ENCODE data around the gene ARHGEF35. TPM values are rescaled to one million over a fixed set of nuclear protein-coding genes. Genes with fewer than 3 reads are reported as not detected.
"Not testable (repeated sequence)": the region's sequence is repeated elsewhere in the genome, so short reads cannot be mapped to it uniquely, and the experiment has no call there.

The ARHGEF35 gene
- total RNA-seq, 2 donors from 2014 or later: 5.4 to 7.7 TPM

DNA sequence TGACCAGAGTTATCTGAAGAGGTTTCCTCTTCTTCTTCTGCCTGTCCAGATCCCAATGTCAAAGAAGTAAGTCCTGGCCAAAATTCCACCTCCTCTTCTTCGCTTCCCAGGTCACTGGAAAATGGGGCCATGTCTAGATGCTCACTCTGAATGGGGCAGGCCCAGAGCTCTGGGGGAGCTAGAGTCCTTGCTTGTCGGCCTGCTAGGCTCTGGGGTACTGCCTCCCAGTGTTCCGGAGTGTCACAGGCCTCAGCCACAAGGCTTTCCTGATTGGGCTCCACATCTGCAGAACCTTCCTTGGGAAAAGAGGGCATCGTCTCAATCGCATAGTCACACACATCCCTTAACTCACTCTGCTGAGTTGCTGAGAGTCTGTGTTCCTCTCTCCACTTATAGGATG is 7.8 kb downstream of the ARHGEF35 start:
- intact Hi-C loops (cut with DNase I); DNase-seq (ENCODE audit: low spot score): not testable (repeated sequence)

DNA sequence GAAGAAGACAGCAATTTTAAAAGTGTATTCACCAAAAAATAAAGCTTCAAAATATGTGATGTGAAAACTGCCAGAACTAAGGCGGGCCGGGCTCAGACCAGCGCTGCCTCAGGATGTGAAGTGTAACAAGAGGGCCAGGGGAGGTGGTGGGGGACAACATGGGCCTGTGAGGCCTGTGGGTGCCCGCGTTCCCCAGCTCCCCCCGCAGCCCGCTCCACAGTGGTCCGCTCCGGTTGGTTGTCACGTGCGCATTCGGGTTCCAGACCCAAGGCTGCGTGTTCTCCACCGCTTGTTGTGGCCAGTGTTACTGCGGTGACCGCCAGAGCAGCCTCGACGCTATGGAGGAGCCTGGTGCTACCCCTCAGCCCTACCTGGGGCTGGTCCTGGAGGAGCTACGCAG is 12.5 kb downstream of the ARHGEF35 start, which contains the start of gene CTAGE4:
TSS of gene CTAGE4 (plus strand) at position 301 of the 400 bp plus-strand sequence. CDS start at position 339, 38 bp downstream.
- intact Hi-C loops (cut with DNase I): not testable (repeated sequence)

DNA sequence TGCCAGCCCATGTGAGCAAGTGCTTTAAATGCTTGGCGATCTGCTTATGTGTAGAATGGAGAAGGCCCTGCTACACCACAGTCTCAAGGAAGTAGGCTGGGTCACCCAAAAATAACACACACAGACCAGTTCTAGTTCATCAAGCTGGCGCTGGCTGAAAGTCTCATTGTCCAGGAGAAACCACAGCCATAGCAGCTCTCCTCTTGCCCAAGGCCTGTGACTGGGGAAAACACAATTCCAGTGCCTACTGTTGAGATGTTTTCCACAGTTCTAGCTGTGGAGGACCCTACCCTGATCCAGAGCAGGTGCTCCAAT is 16.5 kb downstream of the ARHGEF35 start:
- intact Hi-C loops (cut with DNase I): not testable (repeated sequence)

More for the DNA sequence above, 12.5 kb downstream of the ARHGEF35 start, which contains the start of gene CTAGE4:
- not testable (repeated sequence) for DNase-seq (ENCODE audit: low spot score)

DNA sequence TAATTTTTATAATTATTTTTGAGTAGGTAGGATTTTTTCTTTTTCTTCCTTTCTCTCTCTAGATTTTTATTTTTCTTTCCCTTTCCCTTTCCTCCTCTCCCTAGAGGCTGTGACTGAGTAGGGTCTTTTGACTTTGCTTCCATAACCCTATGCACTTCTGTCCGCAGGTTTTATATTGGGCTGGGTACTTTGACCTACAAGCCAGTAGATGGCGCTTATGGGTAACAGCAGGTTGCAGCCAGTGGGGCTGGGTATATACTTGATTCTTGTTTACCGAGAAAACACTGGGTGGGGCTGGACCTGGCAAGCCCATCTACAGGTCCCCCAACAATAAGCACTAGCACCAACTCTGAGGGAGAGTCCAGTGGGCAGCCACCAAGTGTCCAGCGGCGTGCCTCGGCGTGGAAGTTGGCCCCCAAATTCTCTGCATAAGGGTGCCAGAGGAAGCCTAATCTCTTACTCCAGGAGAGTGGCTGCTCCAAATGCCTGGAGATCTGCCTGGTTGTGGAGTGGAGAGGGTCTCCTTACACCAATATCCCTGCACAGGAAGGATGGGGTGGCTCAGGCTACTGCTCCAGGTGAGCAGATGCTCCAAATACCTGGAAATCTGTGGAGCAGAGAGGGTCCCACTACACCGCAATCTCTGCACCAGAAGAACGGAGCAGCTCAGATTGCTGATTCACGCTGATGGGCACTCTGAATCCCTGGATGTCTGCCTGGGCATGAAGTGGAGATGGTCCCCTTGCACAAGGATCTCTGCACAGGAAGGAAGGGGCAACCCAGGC is 17.1 kb downstream of the ARHGEF35 start:
- intact Hi-C loops (cut with DNase I); DNase-seq (ENCODE audit: low spot score): not testable (repeated sequence)

More for the DNA sequence above, 16.5 kb downstream of the ARHGEF35 start:
- not testable (repeated sequence) for DNase-seq (ENCODE audit: low spot score)

DNA sequence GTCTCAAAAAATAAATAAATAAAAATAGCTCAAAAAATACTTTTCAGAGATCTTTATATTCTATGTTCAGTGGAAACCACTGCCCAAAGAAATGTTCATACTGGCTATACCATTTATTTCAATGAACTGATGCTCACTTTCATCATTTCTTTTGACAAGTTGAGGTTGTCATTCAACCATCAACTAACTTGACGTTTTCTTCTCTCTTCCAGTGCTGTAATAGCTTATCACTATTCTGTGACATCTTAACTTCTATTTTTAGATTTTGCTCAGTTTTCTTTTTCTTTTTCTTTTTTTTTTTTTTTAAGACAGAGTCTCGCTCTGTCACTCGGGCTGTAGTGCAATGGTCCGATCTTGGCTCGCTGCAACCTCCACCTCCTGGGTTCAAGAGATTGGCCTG is 21.0 kb downstream of the ARHGEF35 start:
- intact Hi-C loops (cut with DNase I): no loop called here
- DNase-seq (ENCODE audit: low spot score): no peak

DNA sequence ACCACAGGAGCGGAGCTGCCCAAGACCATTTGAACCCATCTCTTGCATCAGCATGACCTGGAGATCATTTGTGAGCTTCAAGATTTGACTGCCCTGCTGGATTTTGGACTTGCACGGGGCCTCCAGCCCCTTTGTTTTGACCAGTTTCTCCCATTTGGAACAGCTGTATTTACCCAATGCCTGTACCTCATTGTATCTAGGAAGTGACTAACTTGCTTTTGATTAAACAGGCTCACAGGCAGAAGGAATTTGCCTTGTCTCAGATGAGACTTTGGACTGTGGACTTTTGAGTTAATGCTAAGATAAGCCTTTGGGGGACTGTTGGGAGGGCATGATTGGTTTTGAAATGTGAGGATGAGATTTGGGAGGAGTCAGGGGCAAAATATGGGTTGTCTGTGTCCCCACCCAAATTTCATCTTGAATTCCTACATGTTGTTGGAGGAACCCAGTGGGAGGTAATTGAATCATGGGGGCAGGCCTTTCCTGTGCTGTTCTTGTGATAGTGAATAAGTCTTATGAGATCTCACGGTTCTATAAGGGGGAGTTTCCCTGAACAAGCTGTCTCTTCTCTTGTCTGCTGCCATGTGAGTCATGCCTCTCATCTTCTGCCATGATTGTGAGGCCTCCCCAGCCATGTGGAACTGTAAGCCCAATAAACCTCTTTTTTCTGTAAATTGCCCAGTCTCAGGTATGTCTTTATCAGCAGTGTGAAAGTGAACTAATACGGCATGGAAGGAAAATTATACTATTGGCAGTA is 23.9 kb downstream of the ARHGEF35 start:
- intact Hi-C loops (cut with DNase I); DNase-seq (ENCODE audit: low spot score): not testable (repeated sequence)

DNA sequence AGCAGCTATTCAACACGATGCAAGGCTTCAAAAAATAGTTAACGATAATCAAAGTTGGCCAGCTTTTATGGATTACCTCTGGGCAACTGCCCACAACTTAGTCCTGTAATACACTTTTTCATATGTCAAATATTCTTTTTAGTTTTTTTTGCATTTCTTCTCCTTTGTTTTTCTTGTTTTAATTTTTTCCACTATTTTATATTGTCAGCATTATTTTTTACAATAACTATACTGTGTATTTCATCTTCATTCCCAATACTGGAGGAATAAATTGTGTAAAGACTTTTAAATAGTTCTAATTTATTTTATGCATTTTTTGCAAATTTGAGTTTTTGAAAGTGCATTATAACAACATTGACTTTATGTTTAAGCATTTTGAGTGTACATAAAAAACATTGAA is 30.8 kb downstream of the ARHGEF35 start:
- intact Hi-C loops (cut with DNase I): no loop called here
- no peak for DNase-seq (ENCODE audit: low spot score)

DNA sequence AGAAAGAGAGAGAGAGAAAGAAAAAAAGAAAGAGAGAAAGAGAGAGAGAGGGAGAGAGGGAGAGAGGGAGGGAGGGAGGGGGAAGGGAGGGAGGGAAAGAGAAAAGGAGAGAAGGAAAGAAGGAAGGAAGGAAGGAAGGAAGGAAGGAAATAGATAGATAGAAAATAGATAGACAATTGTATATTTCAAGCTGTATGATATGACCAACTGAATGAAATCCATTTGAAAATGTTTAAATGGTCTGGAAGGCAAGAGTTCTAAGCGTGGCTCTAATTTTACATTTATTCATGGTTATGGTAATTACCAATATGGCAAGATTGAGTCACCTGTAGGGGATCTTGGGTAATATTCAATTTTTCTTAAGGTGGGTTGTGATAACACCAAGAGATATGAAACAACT is 36.8 kb downstream of the ARHGEF35 start:
- intact Hi-C loops (cut with DNase I): no loop called here
- DNase-seq (ENCODE audit: low spot score): no peak

DNA sequence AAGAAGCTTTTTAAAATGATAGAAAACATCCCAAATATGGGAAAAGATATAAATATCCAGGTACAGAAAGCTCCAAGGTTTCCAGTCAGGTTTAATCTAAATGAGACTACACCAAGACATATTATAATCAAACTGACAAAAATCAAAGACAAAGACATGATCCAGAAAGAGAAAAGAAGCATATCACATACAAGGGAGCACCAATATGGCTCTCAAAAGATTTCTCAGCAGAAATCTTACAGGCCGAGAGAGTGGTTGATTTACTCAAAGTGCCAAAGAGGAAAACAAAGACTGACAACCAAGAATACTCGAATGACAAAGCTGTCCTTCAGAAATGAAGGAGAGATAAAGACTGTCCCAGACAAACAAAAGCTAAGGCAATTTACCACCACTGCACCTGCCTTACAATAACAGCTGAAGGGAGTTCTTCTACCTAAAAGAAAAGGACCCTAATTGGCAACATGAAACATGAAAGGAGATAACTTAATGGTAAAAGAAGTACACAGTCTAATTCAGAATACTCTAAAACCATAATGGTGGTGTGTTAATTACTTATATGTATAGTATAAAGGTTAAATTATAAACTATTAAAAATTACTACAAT is 47.3 kb downstream of the ARHGEF35 start:
- no peak for DNase-seq (ENCODE audit: low spot score)
- intact Hi-C loops (cut with DNase I): no loop called here

DNA sequence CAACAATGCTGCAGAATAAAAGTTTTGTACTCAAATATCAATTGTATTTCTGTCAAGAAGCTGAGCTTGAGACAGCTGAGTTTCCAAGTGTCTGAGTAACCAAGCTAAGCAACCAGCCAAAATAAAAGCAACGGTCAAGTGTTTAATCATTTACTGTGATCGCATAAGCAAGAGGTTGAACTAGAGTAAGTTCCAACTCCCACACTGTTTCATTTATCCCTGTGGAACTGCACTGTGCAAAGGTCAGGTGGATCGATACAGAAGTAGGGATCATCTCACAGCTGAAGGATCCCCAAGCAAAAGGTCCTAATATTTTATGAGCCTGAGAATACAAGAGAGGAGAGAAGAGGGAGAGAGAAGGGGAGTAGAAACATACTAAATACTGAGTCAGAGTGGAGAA is 51.2 kb downstream of the ARHGEF35 start:
- intact Hi-C loops (cut with DNase I): no loop called here
- DNase-seq (ENCODE audit: low spot score): no peak

DNA sequence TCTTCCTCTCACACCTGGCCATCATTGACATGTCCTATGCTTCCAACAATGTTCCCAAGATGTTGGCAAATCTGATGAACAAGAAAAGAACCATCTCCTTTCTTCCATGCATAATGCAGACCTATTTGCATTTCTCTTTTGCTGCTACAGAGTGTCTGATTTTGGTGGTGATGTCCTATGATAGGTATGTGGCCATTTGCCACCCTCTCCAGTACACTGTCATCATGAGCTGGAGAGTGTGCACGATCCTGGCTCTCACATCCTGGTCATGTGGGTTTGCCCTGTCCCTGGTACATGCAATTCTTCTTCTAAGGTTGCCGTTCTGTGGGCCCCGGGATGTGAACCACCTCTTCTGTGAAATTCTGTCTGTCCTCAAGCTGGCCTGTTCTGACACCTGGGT is 53.4 kb downstream of the ARHGEF35 start:
- DNase-seq (ENCODE audit: low spot score): no peak
- intact Hi-C loops (cut with DNase I): no loop called here

DNA sequence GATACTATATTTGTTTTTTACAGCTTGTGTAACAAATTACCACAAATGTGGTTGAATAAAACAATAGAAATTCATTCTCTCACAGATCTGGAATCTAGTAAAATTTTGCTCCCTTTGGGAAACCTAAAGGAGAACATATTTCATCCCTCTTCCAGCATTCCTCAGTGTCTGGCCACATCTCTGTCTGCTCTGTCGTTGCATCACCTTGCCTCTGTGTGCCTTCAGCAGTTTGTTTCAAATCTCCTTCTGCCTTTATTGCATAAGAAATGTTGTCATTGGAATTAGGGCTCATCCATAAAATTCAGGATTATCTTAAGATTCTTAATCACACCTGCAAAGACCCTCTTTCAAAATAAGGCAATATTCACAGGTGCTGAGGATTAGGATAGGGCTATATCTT is 58.1 kb downstream of the ARHGEF35 start:
- intact Hi-C loops (cut with DNase I): no loop called here
- no peak for DNase-seq (ENCODE audit: low spot score)

Other genes starting within 250 kb of the ARHGEF35 start
- gene OR2F1, start 241.0 kb downstream of the ARHGEF35 start, total RNA-seq: not detected
- gene OR6B1, start 195.5 kb downstream of the ARHGEF35 start, total RNA-seq: not detected
- gene OR2A5, start 146.9 kb downstream of the ARHGEF35 start, total RNA-seq: not detected
- not detected for gene OR2A25, start 126.0 kb downstream of the ARHGEF35 start, total RNA-seq
- gene OR2A12, start 109.6 kb downstream of the ARHGEF35 start, total RNA-seq: not detected
- gene OR2A2, start 86.2 kb downstream of the ARHGEF35 start, total RNA-seq: not detected
- gene OR2A14, start 72.7 kb downstream of the ARHGEF35 start, total RNA-seq: not detected
- gene CTAGE4, start 12.4 kb downstream of the ARHGEF35 start, total RNA-seq: under 1 TPM; 0.29 to 0.88 TPM
- under 1 TPM in 1 of 2 donors, not detected in 1; 0.14 TPM for gene OR2A42, start 43.8 kb upstream of the ARHGEF35 start, total RNA-seq
- 1 to 10 TPM; 1.4 to 1.9 TPM for gene OR2A7, start 69.0 kb upstream of the ARHGEF35 start, total RNA-seq
- 1 to 10 TPM in 1 of 2 donors, under 1 TPM in 1; 0.60 to 1.5 TPM for gene CTAGE8, start 73.5 kb upstream of the ARHGEF35 start, total RNA-seq
- not detected for gene OR2A1, start 116.6 kb upstream of the ARHGEF35 start, total RNA-seq
- gene ARHGEF5, start 159.6 kb upstream of the ARHGEF35 start, total RNA-seq: 1 to 10 TPM; 8.8 to 9.7 TPM
- not detected for gene NOBOX, start 207.9 kb upstream of the ARHGEF35 start, total RNA-seq